Fibroblast of lung (primary cell): Measurements from ENCODE around the gene FZD8. TPM values are rescaled to one million over a fixed set of nuclear protein-coding genes. Genes with fewer than 3 reads are reported as not detected.

Source experiments
- DNase-seq, 2 donors: peaks; one replicate each; pipeline versions ENCODE4 v3.0.0 to v3.0.0-alpha.2; 2010; ENCODE audit warnings: low read depth in 2 of 2
- H2AFZ ChIP-seq: 2 replicates; pipeline ENCODE4 v1.5.1; 2012; ENCODE audit warnings: low read length, control low read depth, inconsistent platforms
- H3K27ac ChIP-seq: 2 replicates; pipeline ENCODE4 v1.5.1; 2011; ENCODE audit warnings: low read length, control low read depth; ENCODE audit not compliant: insufficient read depth
- H3K27me3 ChIP-seq: 2 replicates; pipeline ENCODE4 v1.5.1; 2011; ENCODE audit warnings: mild to moderate bottlenecking, low read length; ENCODE audit not compliant: control insufficient read depth, insufficient read depth
- H3K36me3 ChIP-seq: 2 replicates; pipeline ENCODE4 v1.5.1; 2011; ENCODE audit warnings: low read length; ENCODE audit not compliant: control insufficient read depth, insufficient read depth
- H3K4me1 ChIP-seq: 2 replicates; pipeline ENCODE4 v1.5.1; 2011; ENCODE audit warnings: low read length; ENCODE audit not compliant: control insufficient read depth, insufficient read depth; ENCODE audit errors: extremely low read depth
- H3K4me2 ChIP-seq: 2 replicates; pipeline ENCODE4 v1.5.1; 2011; ENCODE audit warnings: low read length, control low read depth; ENCODE audit not compliant: insufficient read depth; ENCODE audit errors: extremely low read depth
- H3K4me3 ChIP-seq, 4 experiments: fragments of 200-600 bp in 1 of 4; sonication (generic) in 1 of 4; replicated peaks in 1 of 4; 2 replicates each; pipeline ENCODE4 v1.5.1; 2011 to 2016; ENCODE audit warnings: low read length in 4 of 4, low read depth in 3 of 4, mild to moderate bottlenecking in 3 of 4, control low read depth in 2 of 4, inconsistent platforms in 1 of 4, mixed read lengths in 1 of 4; ENCODE audit not compliant: insufficient read depth in 1 of 4; ENCODE audit errors: control extremely low read depth in 1 of 4
- H3K79me2 ChIP-seq: 2 replicates; pipeline ENCODE4 v1.5.1; 2012; ENCODE audit warnings: mild to moderate bottlenecking, low read length, inconsistent platforms; ENCODE audit not compliant: control insufficient read depth, insufficient read depth
- H3K9ac ChIP-seq: 2 replicates; pipeline ENCODE4 v1.5.1; 2011; ENCODE audit warnings: mild to moderate bottlenecking, low read length, control low read depth; ENCODE audit not compliant: insufficient read depth
- H3K9me3 ChIP-seq: 2 replicates; pipeline ENCODE4 v1.5.1; 2012; ENCODE audit warnings: low read depth, low read length; ENCODE audit not compliant: control insufficient read depth, insufficient read depth
- H4K20me1 ChIP-seq: 2 replicates; pipeline ENCODE4 v1.5.1; 2011; ENCODE audit warnings: low read length; ENCODE audit not compliant: control insufficient read depth, insufficient read depth; ENCODE audit errors: extremely low read depth
- EZH2 ChIP-seq: IDR thresholded peaks from 2 replicates; pipeline ENCODE4 v1.5.1; 2012; ENCODE audit warnings: low read length, control low read depth, mild to moderate bottlenecking; ENCODE audit errors: missing control alignments
- polyA plus RNA-seq, 2 donors: library from polyadenylated mRNA; depleted of rRNA in 1 of 2; stranded (reverse) in 1 of 2; unstranded in 1 of 2; fragments of >200 nt; gene quantifications; 2 replicates each; pipeline ENCODE4 v1.2.1, GENCODE V29; 2011 to 2012; ENCODE audit warnings: missing spikeins in 1 of 2
- total RNA-seq: library from RNA; depleted of rRNA; stranded (reverse); fragments of >200 nt; gene quantifications from 2 replicates; pipeline ENCODE4 v1.2.1, GENCODE V29; 2014
- TF ChIP-seq, protein P1 (sequence below), 2 donors: IDR thresholded peaks in 1 of 2; conservative IDR thresholded peaks in 1 of 2; 1 replicate in 1 of 2; 2 replicates in 1 of 2; pipeline ENCODE4 v1.5.1; 2011 to 2012; ENCODE audit warnings: low read length in 2 of 2, control low read depth in 1 of 2, inconsistent platforms in 1 of 2, low read depth in 1 of 2, mild to moderate bottlenecking in 1 of 2

Gene FZD8
- total and polyA plus RNA-seq, 2 donors (not counting 1 experiment from before 2014, with no cell fraction given) = 0.12 to 0.66 TPM

DNA sequence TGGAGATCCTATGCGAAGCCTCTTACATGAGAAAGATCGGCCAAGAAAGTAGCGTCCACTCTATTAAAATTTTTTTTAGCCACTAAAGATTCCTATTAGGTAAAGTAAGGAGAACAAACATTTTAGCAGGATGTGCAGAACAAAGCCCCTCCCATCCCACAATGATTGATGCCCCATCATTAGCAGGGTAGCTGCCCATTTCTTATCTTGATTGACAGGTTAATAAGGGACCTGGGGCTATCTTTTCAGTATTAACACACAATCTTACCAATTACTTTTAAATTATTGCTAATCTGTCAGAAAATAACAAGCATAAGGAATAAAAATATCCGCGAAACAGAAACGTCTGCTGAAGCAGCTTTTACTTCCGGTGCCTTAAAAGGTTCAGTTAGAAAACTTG, 5.1 kb downstream of the FZD8 start:
- H3K27ac ChIP-seq = no peak overlapping the region
- H3K4me3 ChIP-seq = no peak overlapping the region
- no peak overlapping the region for H3K4me2 ChIP-seq
- TF ChIP-seq, protein P1, sequence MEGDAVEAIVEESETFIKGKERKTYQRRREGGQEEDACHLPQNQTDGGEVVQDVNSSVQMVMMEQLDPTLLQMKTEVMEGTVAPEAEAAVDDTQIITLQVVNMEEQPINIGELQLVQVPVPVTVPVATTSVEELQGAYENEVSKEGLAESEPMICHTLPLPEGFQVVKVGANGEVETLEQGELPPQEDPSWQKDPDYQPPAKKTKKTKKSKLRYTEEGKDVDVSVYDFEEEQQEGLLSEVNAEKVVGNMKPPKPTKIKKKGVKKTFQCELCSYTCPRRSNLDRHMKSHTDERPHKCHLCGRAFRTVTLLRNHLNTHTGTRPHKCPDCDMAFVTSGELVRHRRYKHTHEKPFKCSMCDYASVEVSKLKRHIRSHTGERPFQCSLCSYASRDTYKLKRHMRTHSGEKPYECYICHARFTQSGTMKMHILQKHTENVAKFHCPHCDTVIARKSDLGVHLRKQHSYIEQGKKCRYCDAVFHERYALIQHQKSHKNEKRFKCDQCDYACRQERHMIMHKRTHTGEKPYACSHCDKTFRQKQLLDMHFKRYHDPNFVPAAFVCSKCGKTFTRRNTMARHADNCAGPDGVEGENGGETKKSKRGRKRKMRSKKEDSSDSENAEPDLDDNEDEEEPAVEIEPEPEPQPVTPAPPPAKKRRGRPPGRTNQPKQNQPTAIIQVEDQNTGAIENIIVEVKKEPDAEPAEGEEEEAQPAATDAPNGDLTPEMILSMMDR (conservative IDR thresholded peaks at IDR 0.05 in 1 of 2, IDR thresholded peaks at IDR 0.05 in 1 of 2; ENCODE audit: low read depth in 1 of 2, low read length in 2 of 2) = no peak
- no peak for TF ChIP-seq EZH2
- no peak for DNase-seq
- no peaks in the 10 kb centered on the region for H3K36me3 ChIP-seq
- no peak overlapping the region for H3K9ac ChIP-seq
- H4K20me1 ChIP-seq = no peaks in the 10 kb centered on the region
- no peaks in the 10 kb centered on the region for H3K9me3 ChIP-seq
- no peak overlapping the region for H2AFZ ChIP-seq
- H3K4me1 ChIP-seq = peaks cover 3% of the 10 kb centered on the region
- no peaks in the 10 kb centered on the region for H3K27me3 ChIP-seq
- H3K79me2 ChIP-seq = no peaks in the 10 kb centered on the region

DNA sequence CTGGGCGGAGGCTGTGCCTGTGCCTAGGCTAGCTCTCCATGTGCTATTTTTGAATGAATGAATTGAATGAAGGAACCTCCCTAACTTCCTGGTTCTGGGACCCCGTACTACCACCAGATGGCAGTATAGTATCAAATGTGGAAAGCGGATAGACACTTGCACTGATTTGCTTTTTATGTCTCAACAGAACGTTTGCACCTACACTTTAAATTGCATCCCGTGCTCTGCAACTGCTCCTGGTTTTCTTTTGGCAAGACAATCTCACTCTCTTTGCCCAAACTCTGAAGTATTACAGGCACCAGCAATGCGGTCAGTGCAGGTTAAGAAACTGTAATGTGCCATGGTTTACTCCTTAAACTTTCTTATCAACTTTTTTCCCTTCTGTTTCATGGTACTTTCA, 6.5 kb downstream of the FZD8 start:
- peak; percentile 50 to 76 for DNase-seq
- H3K79me2 ChIP-seq = no peaks in the 10 kb centered on the region
- TF ChIP-seq EZH2 = no peak
- TF ChIP-seq, protein P1 (conservative IDR thresholded peaks at IDR 0.05 in 1 of 2, IDR thresholded peaks at IDR 0.05 in 1 of 2; ENCODE audit: low read depth in 1 of 2, low read length in 2 of 2) = peak; percentile 93 to 96

DNA sequence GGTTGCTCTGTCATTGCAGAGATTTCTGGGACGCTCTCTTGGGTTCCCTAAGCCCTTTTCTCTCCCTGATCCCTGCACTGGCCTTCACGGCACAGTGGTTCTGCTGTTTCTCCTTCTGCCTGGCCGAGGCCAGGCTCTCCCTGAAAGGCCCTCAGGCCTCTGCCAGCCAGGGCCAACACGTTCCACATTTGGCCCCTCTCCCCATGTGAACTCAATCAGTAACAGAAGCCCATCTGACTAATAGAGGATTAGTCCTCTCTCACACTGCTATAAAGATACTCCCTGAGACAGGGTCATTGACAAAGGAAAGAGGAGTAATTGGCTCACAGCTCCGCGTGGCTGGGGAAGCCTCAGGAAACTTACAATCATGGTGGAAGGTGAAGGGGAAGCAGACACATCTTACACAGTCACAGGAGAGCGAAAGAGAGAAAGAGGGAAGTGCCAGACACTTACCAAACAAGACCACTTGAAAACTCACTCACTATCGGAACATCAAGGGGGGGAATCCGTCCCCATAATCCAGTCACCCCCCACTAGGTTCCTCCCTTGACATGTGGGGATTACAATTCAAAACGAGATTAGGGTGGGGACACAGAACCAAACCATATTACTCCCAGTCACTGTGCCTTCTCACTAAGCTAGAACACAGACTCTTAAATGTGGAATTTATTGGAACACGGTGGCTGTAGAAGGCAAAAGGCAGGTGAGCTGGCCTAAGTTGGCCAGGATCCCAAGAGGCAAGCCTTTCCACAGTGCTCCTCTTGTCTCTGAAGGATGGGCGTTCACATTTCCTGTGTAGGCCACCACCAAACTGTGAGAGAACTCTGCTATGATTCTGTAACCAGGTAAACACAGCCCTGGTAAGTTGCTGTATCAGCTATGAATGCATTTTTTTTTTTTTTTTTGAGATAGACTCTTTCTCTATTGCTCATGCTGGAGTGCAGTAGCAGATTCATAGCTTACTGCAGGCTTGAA, 8.8 kb downstream of the FZD8 start:
- no peaks in the 10 kb centered on the region for H3K9me3 ChIP-seq
- TF ChIP-seq, protein P1 (conservative IDR thresholded peaks at IDR 0.05 in 1 of 2, IDR thresholded peaks at IDR 0.05 in 1 of 2; ENCODE audit: low read depth in 1 of 2, low read length in 2 of 2) = no peak
- no peak for TF ChIP-seq EZH2
- H3K79me2 ChIP-seq = no peaks in the 10 kb centered on the region
- no peaks in the 10 kb centered on the region for H3K27me3 ChIP-seq
- H3K9ac ChIP-seq = no peak overlapping the region
- H3K4me3 ChIP-seq = no peak overlapping the region
- no peak overlapping the region for H2AFZ ChIP-seq
- H3K4me1 ChIP-seq = no peaks in the 10 kb centered on the region
- no peak overlapping the region for H3K4me2 ChIP-seq
- H4K20me1 ChIP-seq = no peaks in the 10 kb centered on the region
- no peak overlapping the region for H3K27ac ChIP-seq
- no peak for DNase-seq
- H3K36me3 ChIP-seq = no peaks in the 10 kb centered on the region

More for the DNA sequence above, 6.5 kb downstream of the FZD8 start:
- no peaks in the 10 kb centered on the region for H3K27me3 ChIP-seq
- no peaks in the 10 kb centered on the region for H3K36me3 ChIP-seq
- H4K20me1 ChIP-seq = no peaks in the 10 kb centered on the region
- no peak overlapping the region for H2AFZ ChIP-seq
- no peaks in the 10 kb centered on the region for H3K9me3 ChIP-seq
- H3K9ac ChIP-seq = no peak overlapping the region
- H3K4me2 ChIP-seq = no peak overlapping the region
- H3K4me3 ChIP-seq = no peak overlapping the region
- H3K27ac ChIP-seq = no peak overlapping the region
- peaks cover 3% of the 10 kb centered on the region for H3K4me1 ChIP-seq
